Panc1 (cell line): Measurements from ENCODE around the gene PRPH.

Experiments
- POLR2AphosphoS5 ChIP-seq: IDR thresholded peaks from 2 replicates; pipeline ENCODE4 v1.6.1; 2012; ENCODE audit warnings: mild to moderate bottlenecking, low read depth, low read length, moderate library complexity
- TF ChIP-seq, protein P1 (sequence below): fragments of 450-650 bp; IDR thresholded peaks from 2 replicates; pipeline ENCODE4 v1.5.1; 2017; ENCODE audit warnings: mild to moderate bottlenecking

DNA sequence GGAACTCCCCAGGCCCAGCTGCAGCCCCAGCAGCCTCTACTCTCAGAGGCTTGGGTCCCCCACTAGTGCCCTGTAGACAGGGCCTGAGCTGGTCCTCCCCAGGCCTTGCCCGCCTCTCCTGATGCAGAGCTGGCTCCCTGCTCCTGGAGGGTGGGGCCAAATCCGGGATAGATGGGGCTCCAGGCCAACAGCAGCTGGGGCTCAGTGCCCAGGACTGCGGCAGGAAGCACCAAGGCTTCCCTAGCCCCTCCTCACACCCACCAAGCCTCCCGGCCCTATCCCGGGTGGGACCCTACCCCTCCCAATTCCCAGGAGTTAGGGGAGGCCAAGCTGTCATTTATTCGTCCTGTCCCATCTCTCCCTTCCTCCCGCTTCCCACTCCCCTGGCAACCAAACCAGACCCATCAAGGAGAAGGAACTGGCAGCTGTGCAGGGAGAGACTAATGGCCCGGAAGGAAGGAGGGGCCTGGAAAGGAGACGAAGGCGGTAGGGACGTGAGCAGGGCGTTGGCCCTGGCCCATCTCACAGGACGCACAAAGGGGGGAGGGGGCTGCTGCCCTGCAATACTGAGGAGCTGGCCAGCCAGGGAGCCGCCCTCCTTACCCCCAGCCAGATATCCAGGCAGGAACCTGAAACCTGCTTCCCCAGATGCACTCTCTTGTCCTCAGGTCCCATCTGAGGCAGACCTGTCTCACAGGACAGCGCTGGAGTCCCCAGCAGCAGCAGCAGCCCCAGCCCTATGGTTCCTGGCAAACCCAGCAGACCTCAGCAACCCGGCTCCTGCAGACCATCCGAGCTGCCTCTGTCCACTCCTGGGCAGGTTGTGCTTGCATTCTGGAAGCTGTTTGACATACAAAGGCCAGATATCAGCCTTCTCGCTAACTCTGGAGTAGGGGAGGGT is 1.6 kb upstream of the PRPH start:
- TF ChIP-seq, protein P1, sequence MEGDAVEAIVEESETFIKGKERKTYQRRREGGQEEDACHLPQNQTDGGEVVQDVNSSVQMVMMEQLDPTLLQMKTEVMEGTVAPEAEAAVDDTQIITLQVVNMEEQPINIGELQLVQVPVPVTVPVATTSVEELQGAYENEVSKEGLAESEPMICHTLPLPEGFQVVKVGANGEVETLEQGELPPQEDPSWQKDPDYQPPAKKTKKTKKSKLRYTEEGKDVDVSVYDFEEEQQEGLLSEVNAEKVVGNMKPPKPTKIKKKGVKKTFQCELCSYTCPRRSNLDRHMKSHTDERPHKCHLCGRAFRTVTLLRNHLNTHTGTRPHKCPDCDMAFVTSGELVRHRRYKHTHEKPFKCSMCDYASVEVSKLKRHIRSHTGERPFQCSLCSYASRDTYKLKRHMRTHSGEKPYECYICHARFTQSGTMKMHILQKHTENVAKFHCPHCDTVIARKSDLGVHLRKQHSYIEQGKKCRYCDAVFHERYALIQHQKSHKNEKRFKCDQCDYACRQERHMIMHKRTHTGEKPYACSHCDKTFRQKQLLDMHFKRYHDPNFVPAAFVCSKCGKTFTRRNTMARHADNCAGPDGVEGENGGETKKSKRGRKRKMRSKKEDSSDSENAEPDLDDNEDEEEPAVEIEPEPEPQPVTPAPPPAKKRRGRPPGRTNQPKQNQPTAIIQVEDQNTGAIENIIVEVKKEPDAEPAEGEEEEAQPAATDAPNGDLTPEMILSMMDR: no peak
- no peak for TF ChIP-seq POLR2AphosphoS5
